GM18517 (cell line): ENCODE measurements around the gene RNF113B.

Experiments used
- ATAC-seq: cut with Tn5 transposase; IDR thresholded peaks from one replicate; pipeline ENCODE4 v1.9.1; 2021; ENCODE audit warnings: mild to moderate bottlenecking, moderate library complexity; ENCODE audit not compliant: unreplicated experiment

Gene RNF113B

GRCh38 chr13:98176777-98177608, at the start of gene RNF113B:
Gene RNF113B, minus strand, starts transcription at chr13:98177269. Its CDS starts 33 bp downstream, at chr13:98177236.
- ATAC-seq: no peak

- ATAC-seq: no peak
Observed at GRCh38 chr13:98226496-98226895, 49.4 kb upstream of the RNF113B start.

- ATAC-seq: no peak
Observed at GRCh38 chr13:98225036-98225940, 48.2 kb upstream of the RNF113B start.

GRCh38 chr13:98224557-98224956, 47.5 kb upstream of the RNF113B start:
- no peak for ATAC-seq

- no peak for ATAC-seq
Observed at GRCh38 chr13:98223741-98224140, 46.7 kb upstream of the RNF113B start.

- no peak for ATAC-seq
Observed at GRCh38 chr13:98222816-98223215, 45.7 kb upstream of the RNF113B start.

- no peak for ATAC-seq
Observed at GRCh38 chr13:98222081-98222554, 45.0 kb upstream of the RNF113B start.

- no peak for ATAC-seq
Observed at GRCh38 chr13:98221234-98221633, 44.2 kb upstream of the RNF113B start.

GRCh38 chr13:98220271-98220791, 43.3 kb upstream of the RNF113B start:
- ATAC-seq: no peak

GRCh38 chr13:98219685-98220084, 42.6 kb upstream of the RNF113B start:
- ATAC-seq: no peak

GRCh38 chr13:98217597-98217996, 40.5 kb upstream of the RNF113B start:
- ATAC-seq: no peak

GRCh38 chr13:98216711-98217285, 39.7 kb upstream of the RNF113B start:
- no peak for ATAC-seq

- no peak for ATAC-seq
Observed at GRCh38 chr13:98216135-98216565, 39.1 kb upstream of the RNF113B start.

GRCh38 chr13:98215508-98215907, 38.4 kb upstream of the RNF113B start:
- no peak for ATAC-seq

- ATAC-seq: no peak
Observed at GRCh38 chr13:98214707-98215106, 37.6 kb upstream of the RNF113B start.

- no peak for ATAC-seq
Observed at GRCh38 chr13:98214008-98214643, 37.1 kb upstream of the RNF113B start.

- ATAC-seq: no peak
Observed at GRCh38 chr13:98213354-98213753, 36.3 kb upstream of the RNF113B start.

GRCh38 chr13:98212763-98213162, 35.7 kb upstream of the RNF113B start:
- no peak for ATAC-seq

- no peak for ATAC-seq
Observed at GRCh38 chr13:98208606-98209005, 31.5 kb upstream of the RNF113B start.

GRCh38 chr13:98207416-98207815, 30.3 kb upstream of the RNF113B start:
- ATAC-seq: no peak
